GM19238 (cell line): ENCODE data around the gene ZNF275.
"Not testable (repeated sequence)": the region's sequence is repeated elsewhere in the genome, so short reads cannot be mapped to it uniquely, and the experiment has no call there.

Source experiments
- DNase-seq: peaks from one replicate; pipeline ENCODE4 v3.0.0; 2011; ENCODE audit warnings: low spot score; ENCODE audit not compliant: insufficient read length

Gene ZNF275

GRCh38 chrX:153319295-153320046, 14.5 kb upstream of the ZNF275 start:
- DNase-seq = no peak

GRCh38 chrX:153320047-153320443, 13.9 kb upstream of the ZNF275 start:
- DNase-seq = not testable (repeated sequence)

DNA sequence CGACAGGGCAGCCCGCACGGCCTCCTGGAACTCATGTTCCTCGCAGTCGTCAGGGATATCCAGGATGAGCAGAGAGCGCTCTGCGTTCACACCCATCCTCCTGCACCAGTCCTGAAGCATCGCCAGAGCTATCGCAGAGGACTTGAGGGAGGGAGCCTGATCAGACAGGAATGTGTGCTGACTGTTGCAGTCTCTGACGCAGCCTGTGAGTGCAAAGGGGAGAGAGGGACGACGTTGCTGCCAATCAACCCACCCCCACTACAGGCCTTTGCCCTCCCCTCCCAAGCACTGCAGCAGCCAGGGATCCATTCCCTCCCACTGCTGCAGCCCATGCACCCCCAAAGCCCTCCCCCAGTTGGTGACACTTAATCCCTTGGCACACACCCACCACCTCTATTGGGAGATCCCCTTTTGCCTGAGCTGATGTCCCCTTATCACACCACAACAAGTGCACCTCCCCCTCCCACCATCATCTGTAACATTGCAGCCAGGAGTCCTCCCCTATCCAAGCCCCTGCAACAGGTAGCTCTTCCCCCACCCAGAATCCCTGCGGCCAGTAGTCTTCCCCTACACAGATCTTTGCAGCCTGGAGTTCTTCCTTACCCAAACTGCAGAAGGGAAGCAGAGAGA, 13.3 kb upstream of the ZNF275 start:
- DNase-seq = no peak

DNA sequence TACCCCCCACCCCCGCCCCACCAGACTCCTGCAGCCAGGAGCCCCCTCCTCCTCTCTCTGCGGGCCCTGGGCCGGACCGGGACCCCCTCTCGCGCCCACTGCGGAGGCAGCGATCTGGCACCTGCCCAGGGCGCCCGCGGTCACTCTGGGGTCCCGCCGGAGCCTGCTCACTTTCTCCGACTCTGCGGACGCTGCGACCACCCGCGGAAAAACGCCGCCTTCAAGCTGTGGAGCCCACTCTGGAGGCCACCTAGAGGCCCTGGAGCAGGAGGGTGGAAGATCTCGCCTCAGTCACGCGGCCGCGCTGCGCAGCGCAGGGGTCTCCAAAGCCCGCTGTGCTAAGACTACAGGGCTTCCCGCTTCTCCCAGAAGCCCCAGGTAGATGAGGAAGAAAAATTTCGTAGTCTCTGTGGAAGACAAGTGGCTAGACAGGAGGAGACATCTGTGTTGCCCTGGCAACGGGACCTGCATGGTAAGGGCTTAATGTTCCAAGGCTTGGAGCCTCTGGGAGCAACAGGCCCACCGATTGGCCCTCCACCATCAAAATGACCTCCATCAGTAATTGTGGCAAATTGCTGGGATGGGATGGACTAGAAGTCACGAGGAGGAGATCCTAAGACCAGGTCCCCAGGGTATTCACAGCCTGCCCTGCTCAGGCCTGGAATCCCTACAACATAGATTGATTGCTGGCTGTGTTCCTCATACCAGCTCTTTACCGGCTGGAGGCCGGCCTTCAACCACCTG, 12.4 kb upstream of the ZNF275 start, which contains the start of gene PNMA6F:
PNMA6F (minus strand) TSS at position 387 of the 744 bp plus-strand sequence. CDS start 1,093 bp downstream, outside the sequence.
- DNase-seq = no peak

GRCh38 chrX:153327561-153327960, 6.4 kb upstream of the ZNF275 start:
- DNase-seq = no peak

DNA sequence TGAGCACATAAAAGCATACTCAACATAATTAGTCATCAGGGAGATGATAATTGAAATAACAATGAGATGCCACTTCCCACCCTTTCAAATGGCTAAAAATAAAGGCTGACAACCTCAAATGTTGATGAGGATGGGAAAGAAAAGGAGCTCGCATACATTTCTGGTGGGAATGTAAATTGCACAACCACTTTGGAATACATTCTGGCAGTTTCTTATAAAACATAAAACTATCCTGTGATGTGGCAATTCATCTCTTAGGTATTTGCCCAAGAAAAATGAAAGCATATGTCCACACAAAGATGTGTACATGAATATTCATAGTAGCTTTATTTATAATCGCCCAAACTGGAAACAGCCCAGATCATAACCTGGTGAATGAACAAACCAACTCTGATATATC, 687 bp upstream of the ZNF275 start:
- DNase-seq = no peak

- no peak for DNase-seq
Measured at GRCh38 chrX:153334654-153335295, 822 bp downstream of the ZNF275 start.

- peak; percentile 26 for DNase-seq
Measured at GRCh38 chrX:153336121-153336894, 2.4 kb downstream of the ZNF275 start.

DNA sequence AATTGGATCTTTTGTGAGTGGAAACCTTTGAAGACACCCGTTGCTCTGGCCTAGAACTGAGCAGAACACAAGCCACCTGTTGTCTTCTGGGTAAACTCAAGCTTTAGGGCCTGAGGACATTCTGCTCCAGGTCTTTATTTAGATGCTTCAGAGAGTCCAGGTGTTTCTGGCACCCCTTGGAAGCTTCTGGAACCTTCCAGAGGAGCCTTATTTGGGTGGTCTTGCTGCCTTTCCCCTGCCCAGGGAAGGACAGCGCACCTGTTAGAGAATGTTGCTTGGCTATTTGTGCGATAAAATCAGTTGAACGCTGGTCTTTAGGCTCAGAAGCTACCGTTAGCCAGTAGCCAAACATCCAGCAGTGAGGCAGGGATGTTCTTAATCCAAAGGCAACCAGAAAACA, 3.0 kb downstream of the ZNF275 start:
- DNase-seq = no peak

- DNase-seq = no peak
Measured at GRCh38 chrX:153338836-153339235, 4.9 kb downstream of the ZNF275 start.

DNA sequence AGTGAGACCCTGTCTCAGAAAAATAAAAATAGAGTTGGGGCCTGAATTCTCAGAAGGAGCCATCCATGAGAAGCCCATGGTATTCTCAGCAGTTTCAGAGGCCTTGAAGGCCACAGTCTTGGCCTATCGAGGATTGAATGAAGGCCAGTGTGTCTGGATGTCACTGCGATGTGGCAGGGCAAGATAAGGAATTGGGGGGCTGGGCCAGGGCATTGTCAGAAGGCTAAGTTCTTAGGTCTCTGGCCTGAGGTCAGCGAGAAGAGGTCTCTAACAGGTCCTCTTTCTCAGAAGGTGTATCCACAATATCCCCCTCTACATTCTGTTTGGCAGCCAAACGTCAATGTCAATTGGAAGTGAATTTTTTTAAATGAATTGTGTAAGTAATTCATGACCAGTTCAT, 5.7 kb downstream of the ZNF275 start:
- no peak for DNase-seq

DNA sequence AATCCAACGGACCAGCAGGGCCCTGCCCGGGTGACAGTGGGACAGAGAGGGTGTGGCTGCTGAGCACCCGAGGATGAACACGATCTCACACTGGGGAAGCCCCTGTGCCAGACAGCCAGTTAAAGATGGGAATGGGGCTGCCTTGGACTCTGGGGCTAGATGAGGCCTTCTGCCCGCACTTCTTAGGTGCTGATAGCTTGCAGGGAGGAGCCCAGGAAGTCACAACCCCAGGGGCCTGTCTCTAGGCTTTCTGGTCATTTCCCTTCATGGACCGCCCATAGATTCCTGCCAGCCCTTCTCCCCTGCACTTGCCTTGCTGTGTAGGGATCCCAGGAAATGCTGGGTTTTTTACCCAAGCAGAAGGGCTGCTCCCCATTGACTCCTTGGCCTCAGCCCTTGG, 6.2 kb downstream of the ZNF275 start:
- DNase-seq = no peak

GRCh38 chrX:153342762-153343558, 9.0 kb downstream of the ZNF275 start:
- no peak for DNase-seq

- no peak for DNase-seq
Measured at GRCh38 chrX:153343674-153344073, 9.7 kb downstream of the ZNF275 start.

GRCh38 chrX:153347530-153347929, 13.6 kb downstream of the ZNF275 start:
- DNase-seq = no peak

GRCh38 chrX:153348421-153348820, 14.5 kb downstream of the ZNF275 start:
- DNase-seq = no peak

DNA sequence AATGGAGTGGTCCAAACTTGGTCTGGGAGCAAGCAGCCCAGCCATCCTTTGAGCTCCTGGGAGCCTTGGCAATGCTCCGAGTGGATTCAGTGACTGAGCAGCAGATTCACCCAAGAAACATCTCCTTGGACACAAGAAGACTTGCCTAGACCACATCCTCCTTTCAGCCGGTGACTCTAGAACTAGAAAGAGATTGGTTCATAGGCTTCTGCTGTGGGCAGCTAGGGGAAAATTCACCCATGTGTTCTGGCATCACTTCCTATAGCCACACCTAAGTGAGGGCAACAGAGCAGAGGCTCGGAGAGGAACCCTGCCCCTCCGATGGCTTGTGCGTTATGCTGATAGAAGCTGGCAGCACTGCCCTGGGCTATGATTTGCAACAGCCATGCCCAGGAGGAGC, 16.0 kb downstream of the ZNF275 start:
- DNase-seq = no peak

- no peak for DNase-seq
Measured at GRCh38 chrX:153351981-153352380, 18.0 kb downstream of the ZNF275 start.

GRCh38 chrX:153352858-153353257, 18.9 kb downstream of the ZNF275 start:
- DNase-seq = no peak

GRCh38 chrX:153353416-153353815, 19.5 kb downstream of the ZNF275 start:
- DNase-seq = no peak
